Activated B cell treated with CpG ODN at 0.5 μM for 24 hours (primary cell): Measurements from ENCODE around the gene EBF3. TPM values are rescaled to one million over a fixed set of nuclear protein-coding genes. Genes with fewer than 3 reads are reported as not detected.

Experiments used
- ATAC-seq: fragments of 200-7000 bp; cut with Tn5 transposase; one replicate; pipeline ENCODE4 v1.10.0; 2021; ENCODE audit warnings: low read depth, mild to moderate bottlenecking, moderate library complexity
- CTCF ChIA-PET: fragments of 350-600 bp; sonication (Branson Sonifier 250); formaldehyde crosslinking; loops from one replicate; lab custom pipeline; 2021; ENCODE audit warnings: antibody characterized with exemption; lab: Charles Lee
- POLR2A ChIA-PET: fragments of 350-600 bp; sonication (Branson Sonifier 250); formaldehyde crosslinking; loops from one replicate; lab custom pipeline; 2021; ENCODE audit warnings: antibody characterized with exemption; lab: Charles Lee
- DNase-seq: peaks from one replicate; pipeline ENCODE4 v3.0.0; 2022
- H3K27ac Mint-ChIP-seq: one replicate; pipeline ENCODE4 v1.8.0; 2020; ENCODE audit warnings: mixed read lengths
- H3K27me3 Mint-ChIP-seq: one replicate; pipeline ENCODE4 v1.8.0; 2021; ENCODE audit warnings: mixed read lengths
- H3K36me3 Mint-ChIP-seq: one replicate; pipeline ENCODE4 v1.8.0; 2021; ENCODE audit warnings: low read depth, mixed read lengths
- H3K4me1 Mint-ChIP-seq: one replicate; pipeline ENCODE4 v1.8.0; 2021; ENCODE audit warnings: mixed read lengths
- H3K4me3 Mint-ChIP-seq: one replicate; pipeline ENCODE4 v1.8.0; 2020; ENCODE audit warnings: mild to moderate bottlenecking, mixed read lengths
- H3K9me3 Mint-ChIP-seq: one replicate; pipeline ENCODE4 v1.8.0; 2020; ENCODE audit warnings: mixed read lengths
- intact Hi-C: fragments of 100-400 bp; cut with micrococcal nuclease; formaldehyde crosslinking; loops from one replicate; pipeline ENCODE4 v1.15.1; 2024
- total RNA-seq: library from RNA; stranded (reverse); gene quantifications from 2 replicates; pipeline ENCODE4 v1.2.3, GENCODE V29; 2022
- TF ChIP-seq, protein P1 (sequence below): fragments of 200-600 bp; IDR thresholded peaks from one replicate; pipeline ENCODE4 v1.8.0; 2022; ENCODE audit warnings: antibody characterized with exemption, mild to moderate bottlenecking

Gene EBF3
- total RNA-seq, 1 donor from 2014 or later, result not detected

GRCh38 chr10:129936266-129936922 lies 27.7 kb downstream of the EBF3 start:
- Mint-ChIP-seq H3K36me3 (no peaks in the 10 kb centered on the region), H3K4me3 (no peak overlapping the region), H3K27ac (no peak overlapping the region), H3K4me1 (no peaks in the 10 kb centered on the region), H3K27me3 (peaks cover 6% of the 10 kb centered on the region), H3K9me3 (no peaks in the 10 kb centered on the region)
- DNase-seq, result no peak
- intact Hi-C loops, result no loop called here
- TF ChIP-seq, protein P1, sequence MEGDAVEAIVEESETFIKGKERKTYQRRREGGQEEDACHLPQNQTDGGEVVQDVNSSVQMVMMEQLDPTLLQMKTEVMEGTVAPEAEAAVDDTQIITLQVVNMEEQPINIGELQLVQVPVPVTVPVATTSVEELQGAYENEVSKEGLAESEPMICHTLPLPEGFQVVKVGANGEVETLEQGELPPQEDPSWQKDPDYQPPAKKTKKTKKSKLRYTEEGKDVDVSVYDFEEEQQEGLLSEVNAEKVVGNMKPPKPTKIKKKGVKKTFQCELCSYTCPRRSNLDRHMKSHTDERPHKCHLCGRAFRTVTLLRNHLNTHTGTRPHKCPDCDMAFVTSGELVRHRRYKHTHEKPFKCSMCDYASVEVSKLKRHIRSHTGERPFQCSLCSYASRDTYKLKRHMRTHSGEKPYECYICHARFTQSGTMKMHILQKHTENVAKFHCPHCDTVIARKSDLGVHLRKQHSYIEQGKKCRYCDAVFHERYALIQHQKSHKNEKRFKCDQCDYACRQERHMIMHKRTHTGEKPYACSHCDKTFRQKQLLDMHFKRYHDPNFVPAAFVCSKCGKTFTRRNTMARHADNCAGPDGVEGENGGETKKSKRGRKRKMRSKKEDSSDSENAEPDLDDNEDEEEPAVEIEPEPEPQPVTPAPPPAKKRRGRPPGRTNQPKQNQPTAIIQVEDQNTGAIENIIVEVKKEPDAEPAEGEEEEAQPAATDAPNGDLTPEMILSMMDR, result no peak
- ATAC-seq, result no peak
- ChIA-PET POLR2A (no interaction called here), CTCF (no interaction called here)

- Mint-ChIP-seq H3K27me3 (peaks cover 6% of the 10 kb centered on the region), H3K4me3 (no peak overlapping the region), H3K36me3 (no peaks in the 10 kb centered on the region), H3K4me1 (no peaks in the 10 kb centered on the region), H3K9me3 (no peaks in the 10 kb centered on the region), H3K27ac (no peak overlapping the region)
- TF ChIP-seq, protein P1, result no peak
- CTCF ChIA-PET, result no interaction called here
- DNase-seq, result no peak
- POLR2A ChIA-PET, result no interaction called here
- ATAC-seq, result no peak
- intact Hi-C loops, result no loop called here
Measured at GRCh38 chr10:129935867-129936152, 28.3 kb downstream of the EBF3 start.

DNA sequence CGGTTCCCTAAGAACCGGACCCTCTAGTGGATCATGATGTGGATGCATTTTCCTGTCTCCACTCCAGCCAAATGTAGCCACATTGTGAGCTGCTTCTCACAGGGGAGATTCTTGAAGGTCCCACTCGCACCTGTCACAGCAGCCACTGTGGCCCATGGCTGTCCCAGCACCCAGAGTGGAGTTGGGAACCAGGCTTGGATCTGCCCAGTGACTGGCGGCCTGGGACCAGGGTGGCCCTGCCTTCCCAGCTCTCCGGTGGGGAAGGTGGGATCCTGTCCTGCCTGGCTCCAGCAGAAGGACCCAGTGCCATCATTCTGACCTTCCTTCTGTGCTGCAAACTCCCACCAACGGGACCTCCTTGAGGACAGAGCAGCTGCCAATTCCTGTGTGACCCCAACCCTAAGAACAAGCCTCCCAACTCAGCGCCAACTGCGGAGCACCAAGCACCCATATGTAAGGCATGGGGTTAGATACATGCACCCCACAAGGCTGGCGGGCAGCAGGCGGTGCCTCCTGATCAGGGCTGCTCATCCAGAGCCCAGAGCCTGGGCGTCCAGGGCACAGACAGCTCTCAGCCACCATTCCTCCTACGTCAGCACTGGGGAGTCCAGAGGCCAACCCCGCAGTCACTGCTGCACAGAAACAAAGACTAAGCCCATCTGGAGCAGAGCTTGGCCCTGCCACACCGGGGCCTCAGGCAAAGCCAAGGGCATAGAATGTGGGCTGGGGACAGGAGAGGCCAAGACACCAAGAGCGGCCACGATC lies 28.8 kb downstream of the EBF3 start:
- ChIA-PET POLR2A (no interaction called here), CTCF (no interaction called here)
- H3K4me3 Mint-ChIP-seq, result no peak overlapping the region
- no peaks in the 10 kb centered on the region for H3K4me1 Mint-ChIP-seq
- intact Hi-C loops, result no loop called here
- DNase-seq (no peak), ATAC-seq (no peak)
- peaks cover 6% of the 10 kb centered on the region for H3K27me3 Mint-ChIP-seq
- no peak overlapping the region for H3K27ac Mint-ChIP-seq
- H3K9me3 Mint-ChIP-seq, result no peaks in the 10 kb centered on the region
- H3K36me3 Mint-ChIP-seq, result no peaks in the 10 kb centered on the region
- TF ChIP-seq, protein P1, result no peak

GRCh38 chr10:129934196-129934925 lies 29.7 kb downstream of the EBF3 start:
- POLR2A ChIA-PET, result no interaction called here
- no peaks in the 10 kb centered on the region for H3K4me1 Mint-ChIP-seq
- TF ChIP-seq, protein P1, result no peak
- ATAC-seq (no peak), DNase-seq (no peak)
- intact Hi-C loops, result no loop called here
- H3K36me3 Mint-ChIP-seq, result no peaks in the 10 kb centered on the region
- H3K27me3 Mint-ChIP-seq, result peaks cover 6% of the 10 kb centered on the region
- H3K9me3 Mint-ChIP-seq, result no peaks in the 10 kb centered on the region
- no peak overlapping the region for H3K4me3 Mint-ChIP-seq
- H3K27ac Mint-ChIP-seq, result no peak overlapping the region
- CTCF ChIA-PET, result no interaction called here

GRCh38 chr10:129933456-129934092 lies 30.5 kb downstream of the EBF3 start:
- H3K36me3 Mint-ChIP-seq, result no peaks in the 10 kb centered on the region
- DNase-seq (no peak), ATAC-seq (no peak)
- ChIA-PET CTCF (no interaction called here), POLR2A (no interaction called here)
- H3K4me1 Mint-ChIP-seq, result no peaks in the 10 kb centered on the region
- H3K27me3 Mint-ChIP-seq, result peaks cover 6% of the 10 kb centered on the region
- H3K9me3 Mint-ChIP-seq, result no peaks in the 10 kb centered on the region
- H3K27ac Mint-ChIP-seq, result no peak overlapping the region
- no peak overlapping the region for H3K4me3 Mint-ChIP-seq
- intact Hi-C loops, result no loop called here
- TF ChIP-seq, protein P1, result no peak
